Adrenal gland (tissue), 5 donors: ENCODE measurements around the gene IL1RAP.

ENCODE experiments used
- POLR2A ChIP-seq, 2 donors: fragments of 450-650 bp; IDR thresholded peaks; one replicate each; pipeline ENCODE4 v1.6.1; 2017; ENCODE audit warnings: antibody characterized with exemption in 2 of 2, mild to moderate bottlenecking in 2 of 2, moderate library complexity in 1 of 2
- TF ChIP-seq, protein P1 (sequence below), 6 experiments: fragments of 450-650 bp in 4 of 6; fragments of 200-600 bp in 2 of 6; sonication (generic) in 1 of 6; IDR thresholded peaks; 1 replicate in 5 of 6; 2 replicates in 1 of 6; pipeline versions ENCODE4 v1.5.1 to v1.8.0; 2016 to 2021; ENCODE audit warnings: antibody characterized with exemption in 6 of 6, mild to moderate bottlenecking in 2 of 6, moderate library complexity in 1 of 6
- donor health status: DM: no; HTN: no; CAD: no.

DNA sequence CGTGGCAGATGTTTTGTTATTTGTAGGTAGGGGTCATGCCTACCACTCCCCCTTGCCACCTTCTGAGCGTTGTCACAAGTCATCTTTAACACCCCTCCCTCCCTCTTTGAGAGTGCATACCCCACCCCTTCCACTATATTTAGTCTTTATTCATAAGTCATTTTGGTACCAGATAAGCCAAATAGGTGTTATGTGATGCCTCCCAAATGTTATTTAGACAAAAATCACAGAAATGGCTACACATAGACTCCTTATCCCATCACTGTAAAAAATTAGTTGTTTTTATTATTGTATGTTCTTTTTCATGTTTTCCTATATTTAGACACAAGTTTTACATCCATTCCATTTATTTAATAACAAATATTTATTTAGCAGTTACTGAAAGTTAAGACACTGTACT, 93.1 kb downstream of the IL1RAP start:
- TF ChIP-seq POLR2A (IDR thresholded peaks at IDR 0.05): no peak
- TF ChIP-seq, protein P1, sequence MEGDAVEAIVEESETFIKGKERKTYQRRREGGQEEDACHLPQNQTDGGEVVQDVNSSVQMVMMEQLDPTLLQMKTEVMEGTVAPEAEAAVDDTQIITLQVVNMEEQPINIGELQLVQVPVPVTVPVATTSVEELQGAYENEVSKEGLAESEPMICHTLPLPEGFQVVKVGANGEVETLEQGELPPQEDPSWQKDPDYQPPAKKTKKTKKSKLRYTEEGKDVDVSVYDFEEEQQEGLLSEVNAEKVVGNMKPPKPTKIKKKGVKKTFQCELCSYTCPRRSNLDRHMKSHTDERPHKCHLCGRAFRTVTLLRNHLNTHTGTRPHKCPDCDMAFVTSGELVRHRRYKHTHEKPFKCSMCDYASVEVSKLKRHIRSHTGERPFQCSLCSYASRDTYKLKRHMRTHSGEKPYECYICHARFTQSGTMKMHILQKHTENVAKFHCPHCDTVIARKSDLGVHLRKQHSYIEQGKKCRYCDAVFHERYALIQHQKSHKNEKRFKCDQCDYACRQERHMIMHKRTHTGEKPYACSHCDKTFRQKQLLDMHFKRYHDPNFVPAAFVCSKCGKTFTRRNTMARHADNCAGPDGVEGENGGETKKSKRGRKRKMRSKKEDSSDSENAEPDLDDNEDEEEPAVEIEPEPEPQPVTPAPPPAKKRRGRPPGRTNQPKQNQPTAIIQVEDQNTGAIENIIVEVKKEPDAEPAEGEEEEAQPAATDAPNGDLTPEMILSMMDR (IDR thresholded peaks at IDR 0.05): no peak
